ENCODE data around the gene RUFY3.
"Not testable (repeated sequence)": the region's sequence is repeated elsewhere in the genome, so short reads cannot be mapped to it uniquely, and the experiment has no call there.

The RUFY3 gene

GRCh38 chr4:70769396-70769795 lies 47.6 kb downstream of the RUFY3 start:
- not testable (repeated sequence) for H3K4me3 ChIP-seq (ENCODE audit: low read depth, low read length)

- no peak overlapping the region for H3K4me3 ChIP-seq (ENCODE audit: low read depth, low read length)
Measured at GRCh38 chr4:70772929-70773555, 51.3 kb downstream of the RUFY3 start.

GRCh38 chr4:70778888-70779422 lies 57.2 kb downstream of the RUFY3 start:
- H3K4me3 ChIP-seq (ENCODE audit: low read depth, low read length): no peak overlapping the region

GRCh38 chr4:70783096-70783495 lies 61.3 kb downstream of the RUFY3 start:
- no peak overlapping the region for H3K4me3 ChIP-seq (ENCODE audit: low read depth, low read length)

GRCh38 chr4:70787496-70787895 lies 65.7 kb downstream of the RUFY3 start:
- no peak overlapping the region for H3K4me3 ChIP-seq (ENCODE audit: low read depth, low read length)

- H3K4me3 ChIP-seq (ENCODE audit: low read depth, low read length): no peak overlapping the region
Measured at GRCh38 chr4:70788733-70789132, 67.0 kb downstream of the RUFY3 start.

- H3K4me3 ChIP-seq (ENCODE audit: low read depth, low read length): no peak overlapping the region
Measured at GRCh38 chr4:70793626-70794025, 71.9 kb downstream of the RUFY3 start.

- no peak overlapping the region for H3K4me3 ChIP-seq (ENCODE audit: low read depth, low read length)
Measured at GRCh38 chr4:70801265-70801809, 79.6 kb downstream of the RUFY3 start.

- no peak overlapping the region for H3K4me3 ChIP-seq (ENCODE audit: low read depth, low read length)
Measured at GRCh38 chr4:70802928-70803580, 81.3 kb downstream of the RUFY3 start.

- no peak overlapping the region for H3K4me3 ChIP-seq (ENCODE audit: low read depth, low read length)
Measured at GRCh38 chr4:70808151-70808550, 86.4 kb downstream of the RUFY3 start.

GRCh38 chr4:70815370-70815769 lies 93.6 kb downstream of the RUFY3 start:
- H3K4me3 ChIP-seq (ENCODE audit: low read depth, low read length): no peak overlapping the region

- no peak overlapping the region for H3K4me3 ChIP-seq (ENCODE audit: low read depth, low read length)
Measured at GRCh38 chr4:70816894-70817293, 95.1 kb downstream of the RUFY3 start.

- no peak overlapping the region for H3K4me3 ChIP-seq (ENCODE audit: low read depth, low read length)
Measured at GRCh38 chr4:70818173-70818855, 96.5 kb downstream of the RUFY3 start.

- H3K4me3 ChIP-seq (ENCODE audit: low read depth, low read length): no peak overlapping the region
Measured at GRCh38 chr4:70818921-70819320, 97.2 kb downstream of the RUFY3 start.

- H3K4me3 ChIP-seq (ENCODE audit: low read depth, low read length): no peak overlapping the region
Measured at GRCh38 chr4:70829015-70829414, 107.3 kb downstream of the RUFY3 start.

- no peak overlapping the region for H3K4me3 ChIP-seq (ENCODE audit: low read depth, low read length)
Measured at GRCh38 chr4:70829492-70829891, 107.7 kb downstream of the RUFY3 start.

GRCh38 chr4:70830054-70830453 lies 108.3 kb downstream of the RUFY3 start:
- no peak overlapping the region for H3K4me3 ChIP-seq (ENCODE audit: low read depth, low read length)

- no peak overlapping the region for H3K4me3 ChIP-seq (ENCODE audit: low read depth, low read length)
Measured at GRCh38 chr4:70831293-70831692, 109.5 kb downstream of the RUFY3 start.

- H3K4me3 ChIP-seq (ENCODE audit: low read depth, low read length): no peak overlapping the region
Measured at GRCh38 chr4:70833675-70834074, 111.9 kb downstream of the RUFY3 start.

- H3K4me3 ChIP-seq (ENCODE audit: low read depth, low read length): no peak overlapping the region
Measured at GRCh38 chr4:70836081-70836480, 114.3 kb downstream of the RUFY3 start.

- H3K4me3 ChIP-seq (ENCODE audit: low read depth, low read length): peak overlapping the region; percentile 96
Measured at GRCh38 chr4:70838204-70838603, 116.4 kb downstream of the RUFY3 start.
